Suprapubic skin (tissue), 3 donors: ENCODE measurements around the gene CNTN4.

Experiments used
- EP300 ChIP-seq: sonication (generic); formaldehyde crosslinking; IDR thresholded peaks from one replicate; pipeline ENCODE4 v1.6.1; 2017; ENCODE audit warnings: antibody characterized with exemption
- TF ChIP-seq, protein P1 (sequence below), 2 donors: fragments of 200-600 bp in 1 of 2; fragments of 450-650 bp in 1 of 2; sonication (generic) in 1 of 2; IDR thresholded peaks; one replicate each; pipeline ENCODE4 v1.5.1; 2016 to 2019; ENCODE audit warnings: antibody characterized with exemption in 2 of 2, mild to moderate bottlenecking in 1 of 2, moderate library complexity in 1 of 2

DNA sequence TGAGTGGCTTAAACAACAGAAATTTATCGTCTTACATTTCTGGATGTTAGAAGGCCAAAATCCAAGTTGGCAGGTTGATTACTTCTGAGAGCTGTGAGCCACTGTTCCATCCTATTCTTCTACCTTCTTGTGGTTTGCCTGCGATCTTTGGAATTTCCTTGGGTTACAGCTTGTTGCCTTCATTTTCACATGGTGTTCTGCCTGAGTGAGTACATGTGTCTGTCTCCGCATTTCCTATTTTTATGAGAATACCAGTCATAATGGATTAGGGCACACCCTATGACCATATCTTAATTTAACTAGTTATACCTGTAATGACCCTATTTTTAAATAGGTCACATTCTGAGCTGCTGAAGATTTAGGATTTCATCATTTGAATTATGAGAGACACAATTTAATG is 294.3 kb downstream of the CNTN4 start:
- TF ChIP-seq, protein P1, sequence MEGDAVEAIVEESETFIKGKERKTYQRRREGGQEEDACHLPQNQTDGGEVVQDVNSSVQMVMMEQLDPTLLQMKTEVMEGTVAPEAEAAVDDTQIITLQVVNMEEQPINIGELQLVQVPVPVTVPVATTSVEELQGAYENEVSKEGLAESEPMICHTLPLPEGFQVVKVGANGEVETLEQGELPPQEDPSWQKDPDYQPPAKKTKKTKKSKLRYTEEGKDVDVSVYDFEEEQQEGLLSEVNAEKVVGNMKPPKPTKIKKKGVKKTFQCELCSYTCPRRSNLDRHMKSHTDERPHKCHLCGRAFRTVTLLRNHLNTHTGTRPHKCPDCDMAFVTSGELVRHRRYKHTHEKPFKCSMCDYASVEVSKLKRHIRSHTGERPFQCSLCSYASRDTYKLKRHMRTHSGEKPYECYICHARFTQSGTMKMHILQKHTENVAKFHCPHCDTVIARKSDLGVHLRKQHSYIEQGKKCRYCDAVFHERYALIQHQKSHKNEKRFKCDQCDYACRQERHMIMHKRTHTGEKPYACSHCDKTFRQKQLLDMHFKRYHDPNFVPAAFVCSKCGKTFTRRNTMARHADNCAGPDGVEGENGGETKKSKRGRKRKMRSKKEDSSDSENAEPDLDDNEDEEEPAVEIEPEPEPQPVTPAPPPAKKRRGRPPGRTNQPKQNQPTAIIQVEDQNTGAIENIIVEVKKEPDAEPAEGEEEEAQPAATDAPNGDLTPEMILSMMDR (IDR thresholded peaks at IDR 0.05), result no peak
- no peak for TF ChIP-seq EP300
